Mucosa of rectum (tissue), 2 donors: ENCODE measurements around the gene ABHD5.

ENCODE experiments used
- H3K27ac ChIP-seq, 2 donors: one replicate each; pipeline ENCODE4 v1.7.0; 2013; ENCODE audit warnings: inconsistent platforms in 2 of 2, low read depth in 2 of 2, low read length in 2 of 2
- H3K27me3 ChIP-seq, 2 donors: one replicate each; pipeline ENCODE4 v1.7.0; 2013; ENCODE audit warnings: low read length in 2 of 2; ENCODE audit not compliant: control insufficient read depth in 2 of 2, insufficient read depth in 2 of 2
- H3K36me3 ChIP-seq, 2 donors: one replicate each; pipeline ENCODE4 v1.7.0; 2013; ENCODE audit warnings: low read length in 2 of 2; ENCODE audit not compliant: control insufficient read depth in 2 of 2, insufficient read depth in 2 of 2
- H3K4me1 ChIP-seq, 2 donors: one replicate each; pipeline ENCODE4 v1.7.0; 2013; ENCODE audit warnings: low read length in 2 of 2, mild to moderate bottlenecking in 1 of 2; ENCODE audit not compliant: control insufficient read depth in 2 of 2, insufficient read depth in 2 of 2
- H3K4me3 ChIP-seq, 2 donors: one replicate each; pipeline ENCODE4 v1.7.0; 2013; ENCODE audit warnings: low read length in 2 of 2
- H3K9ac ChIP-seq, 2 donors: one replicate each; pipeline ENCODE4 v1.7.0; 2013; ENCODE audit warnings: low read length in 2 of 2, low read depth in 1 of 2, mild to moderate bottlenecking in 1 of 2
- H3K9me3 ChIP-seq, 2 donors: one replicate each; pipeline ENCODE4 v1.7.0; 2013; ENCODE audit warnings: low read length in 2 of 2; ENCODE audit not compliant: control insufficient read depth in 2 of 2
- donor health status: healthy.
- donor health status: Normal muscosa, but diverticular disease.

ABHD5 gene

DNA sequence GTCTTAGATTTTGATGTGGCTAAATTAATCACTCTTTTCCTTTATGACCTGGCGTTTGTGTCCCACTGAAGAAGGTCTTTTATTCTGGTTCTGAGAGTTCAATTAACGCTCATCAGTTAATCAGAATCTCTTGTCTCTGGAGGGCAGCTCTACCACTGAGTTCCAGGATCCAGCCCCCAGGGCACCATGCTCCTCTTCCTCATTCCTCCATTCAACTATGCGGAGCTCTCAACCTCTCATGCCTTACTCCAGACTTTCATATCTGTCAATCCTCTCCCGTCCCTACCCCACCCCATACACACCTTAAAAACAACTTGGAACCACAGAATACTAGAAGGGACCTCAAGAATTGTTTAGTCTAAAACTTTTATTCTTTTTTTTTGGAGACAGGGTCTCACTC, 4.8 kb upstream of the ABHD5 start:
- Histone ChIP-seq H3K27me3 (no peaks in the 10 kb centered on the region), H3K4me3 (no peak overlapping the region), H3K9ac (no peak overlapping the region), H3K36me3 (no peaks in the 10 kb centered on the region), H3K9me3 (no peaks in the 10 kb centered on the region), H3K27ac (no peak overlapping the region), H3K4me1 (peaks cover 8 to 10% of the 10 kb centered on the region in 2 donors)

DNA sequence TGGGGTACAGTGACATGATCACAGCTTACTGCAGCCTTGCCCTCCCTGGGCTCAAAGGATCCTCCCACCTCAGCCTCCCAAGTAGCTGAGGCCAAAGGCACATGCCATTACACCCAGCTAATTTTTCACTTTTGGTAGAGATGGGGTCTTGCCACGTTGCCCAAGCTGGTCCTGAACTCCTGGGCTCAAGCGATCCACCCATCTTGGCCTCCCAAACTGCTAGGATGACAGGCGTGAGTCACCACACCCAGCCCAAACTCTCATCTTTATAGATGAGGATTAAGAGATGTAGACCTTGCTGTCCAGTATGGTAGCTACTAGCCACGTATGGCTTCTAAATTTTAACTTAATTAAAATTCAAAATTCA, 4.4 kb upstream of the ABHD5 start:
- H3K27me3 ChIP-seq, result no peaks in the 10 kb centered on the region
- H3K27ac ChIP-seq, result no peak overlapping the region
- H3K4me3 ChIP-seq, result no peak overlapping the region
- H3K9me3 ChIP-seq, result no peaks in the 10 kb centered on the region
- H3K36me3 ChIP-seq, result no peaks in the 10 kb centered on the region
- H3K4me1 ChIP-seq, result peaks cover 8 to 10% of the 10 kb centered on the region in 2 donors
- no peak overlapping the region for H3K9ac ChIP-seq

GRCh38 chr3:43686700-43687498, 3.8 kb upstream of the ABHD5 start:
- no peaks in the 10 kb centered on the region for H3K36me3 ChIP-seq
- H3K9me3 ChIP-seq, result no peaks in the 10 kb centered on the region
- no peak overlapping the region for H3K27ac ChIP-seq
- no peak overlapping the region for H3K9ac ChIP-seq
- H3K27me3 ChIP-seq, result no peaks in the 10 kb centered on the region
- no peak overlapping the region for H3K4me3 ChIP-seq
- peaks cover 8 to 10% of the 10 kb centered on the region in 2 donors for H3K4me1 ChIP-seq

- Histone ChIP-seq H3K36me3 (no peaks in the 10 kb centered on the region), H3K27ac (no peak overlapping the region), H3K9me3 (no peaks in the 10 kb centered on the region), H3K4me3 (no peak overlapping the region), H3K4me1 (peaks cover 8 to 13% of the 10 kb centered on the region in 2 donors), H3K9ac (no peak overlapping the region), H3K27me3 (no peaks in the 10 kb centered on the region)
Measured at GRCh38 chr3:43687499-43687811, 3.3 kb upstream of the ABHD5 start.

DNA sequence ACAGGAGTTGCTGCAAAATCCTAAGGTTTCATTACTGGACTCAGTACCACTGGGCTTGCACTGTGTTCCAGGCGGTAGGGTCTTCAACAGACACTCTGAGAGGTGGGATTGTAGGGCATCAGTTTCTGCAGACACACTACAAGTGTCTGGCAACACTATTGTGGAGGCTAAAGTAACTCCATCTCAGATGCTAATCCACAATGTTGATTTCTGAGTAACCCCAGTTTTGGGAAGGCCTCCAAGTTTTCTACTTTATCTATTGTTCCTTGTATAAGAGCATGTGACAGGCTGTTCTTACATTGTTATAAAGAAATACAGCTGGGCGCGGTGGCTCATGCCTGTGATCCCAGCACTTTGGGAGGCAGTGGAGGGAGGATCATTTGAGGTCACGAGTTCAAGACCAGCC, 2.5 kb upstream of the ABHD5 start:
- Histone ChIP-seq H3K36me3 (no peaks in the 10 kb centered on the region), H3K9me3 (no peaks in the 10 kb centered on the region), H3K4me3 (no peak overlapping the region), H3K27ac (no peak overlapping the region), H3K4me1 (peaks cover 8 to 14% of the 10 kb centered on the region in 2 donors), H3K9ac (no peak overlapping the region), H3K27me3 (no peaks in the 10 kb centered on the region)

DNA sequence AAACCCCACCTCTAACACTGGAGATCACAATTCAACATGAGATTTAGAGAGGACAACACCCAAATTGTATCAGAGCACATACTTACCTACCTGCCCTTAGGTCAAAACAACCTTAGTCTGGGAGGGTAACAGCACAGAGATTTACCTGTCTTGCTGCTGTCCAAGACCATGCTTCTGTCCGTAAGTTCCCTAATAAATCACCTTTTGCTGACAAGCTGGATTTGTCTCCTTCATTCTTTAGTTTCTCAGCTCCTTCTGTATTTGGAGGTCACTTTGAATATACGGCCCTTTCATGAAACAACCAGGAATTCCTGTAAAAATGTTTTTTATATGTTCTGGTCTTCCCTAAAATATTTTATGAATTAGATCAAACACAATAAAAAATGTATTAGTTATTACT, 1.6 kb upstream of the ABHD5 start:
- peak overlapping the region in 1 of 2 donors; percentile 84 for H3K4me3 ChIP-seq
- H3K9ac ChIP-seq, result no peak overlapping the region
- no peaks in the 10 kb centered on the region for H3K27me3 ChIP-seq
- H3K27ac ChIP-seq, result peak overlapping the region in 1 of 2 donors; percentile 97
- H3K4me1 ChIP-seq, result peaks cover 8 to 14% of the 10 kb centered on the region in 2 donors
- H3K9me3 ChIP-seq, result no peaks in the 10 kb centered on the region
- no peaks in the 10 kb centered on the region for H3K36me3 ChIP-seq

- H3K27ac ChIP-seq, result peak overlapping the region; percentile 91 to 97
- no peaks in the 10 kb centered on the region for H3K9me3 ChIP-seq
- peak overlapping the region; percentile 70 to 94 for H3K9ac ChIP-seq
- H3K36me3 ChIP-seq, result no peaks in the 10 kb centered on the region
- peaks cover 8 to 14% of the 10 kb centered on the region in 2 donors for H3K4me1 ChIP-seq
- H3K27me3 ChIP-seq, result no peaks in the 10 kb centered on the region
- peak overlapping the region; percentile 84 to 86 for H3K4me3 ChIP-seq
Measured at GRCh38 chr3:43689766-43690399, 855 bp upstream of the ABHD5 start.

DNA sequence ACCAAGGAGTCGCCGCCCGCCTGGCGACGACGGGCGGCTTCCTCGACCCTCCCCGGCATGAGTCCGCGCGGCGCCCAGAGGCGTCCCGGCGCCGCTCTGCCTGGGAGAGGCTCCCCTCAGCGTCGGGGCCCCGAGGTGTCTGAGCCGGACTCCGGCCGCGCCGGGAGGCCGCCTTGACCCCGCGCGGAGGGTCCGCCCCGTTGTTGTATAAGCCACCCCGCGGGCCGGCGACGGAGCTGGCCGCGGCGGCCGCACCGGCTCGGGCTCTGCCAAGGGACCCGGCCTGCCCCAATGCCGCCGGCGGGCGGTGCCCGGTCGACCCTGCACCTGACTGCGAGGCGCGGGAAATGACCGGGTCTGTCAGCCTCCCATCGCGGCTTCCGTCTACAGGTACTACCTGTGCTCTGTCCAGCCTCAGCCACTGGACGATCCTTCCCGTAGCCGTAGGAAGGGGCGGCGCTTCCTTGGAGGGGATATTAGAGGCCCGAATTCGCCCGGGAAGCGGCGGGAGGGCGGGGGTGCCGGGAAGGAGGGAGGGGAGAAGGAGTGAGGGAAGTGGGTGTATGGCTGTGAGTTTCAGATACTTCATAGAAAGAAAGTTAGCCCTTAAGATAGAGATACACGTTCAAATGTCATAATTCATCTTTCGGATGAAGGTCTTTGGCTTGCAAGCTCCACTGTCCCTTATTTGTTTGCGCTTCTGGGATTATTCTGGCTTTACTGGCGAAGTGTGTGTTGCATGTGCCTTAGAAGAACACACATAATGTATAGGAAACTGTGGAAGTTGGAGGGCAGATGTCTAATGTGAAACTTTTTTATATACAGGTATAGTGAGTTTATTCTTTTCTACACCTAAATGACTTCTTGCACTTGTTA, 620 bp downstream of the ABHD5 start:
- peak overlapping the region; percentile 79 to 94 for H3K9ac ChIP-seq
- H3K4me1 ChIP-seq, result peaks cover 8 to 14% of the 10 kb centered on the region in 2 donors
- no peaks in the 10 kb centered on the region for H3K27me3 ChIP-seq
- H3K36me3 ChIP-seq, result no peaks in the 10 kb centered on the region
- no peaks in the 10 kb centered on the region for H3K9me3 ChIP-seq
- H3K27ac ChIP-seq, result peak overlapping the region; percentile 91 to 97
- peak overlapping the region; percentile 84 to 86 for H3K4me3 ChIP-seq

- Histone ChIP-seq H3K4me1 (peaks cover 8 to 14% of the 10 kb centered on the region in 2 donors), H3K4me3 (peak overlapping the region; percentile 84 to 86), H3K27me3 (no peaks in the 10 kb centered on the region), H3K27ac (no peak overlapping the region), H3K36me3 (no peaks in the 10 kb centered on the region), H3K9me3 (no peaks in the 10 kb centered on the region), H3K9ac (no peak overlapping the region)
Measured at GRCh38 chr3:43692085-43692855, 1.5 kb downstream of the ABHD5 start.
